GM12875 (cell line): ENCODE data around the gene DPY19L1.

Experiments
- H3K4me3 ChIP-seq: one replicate; pipeline ENCODE4 v1.5.1; 2011; ENCODE audit warnings: low read depth, low read length, control low read depth
- TF ChIP-seq, protein P1 (sequence below): IDR thresholded peaks from 2 replicates; pipeline ENCODE4 v1.5.1; 2011; ENCODE audit warnings: low read depth, mild to moderate bottlenecking, control low read depth, inconsistent platforms, low read length, moderate library complexity, borderline replicate concordance; ENCODE audit not compliant: insufficient read depth

DPY19L1 gene

DNA sequence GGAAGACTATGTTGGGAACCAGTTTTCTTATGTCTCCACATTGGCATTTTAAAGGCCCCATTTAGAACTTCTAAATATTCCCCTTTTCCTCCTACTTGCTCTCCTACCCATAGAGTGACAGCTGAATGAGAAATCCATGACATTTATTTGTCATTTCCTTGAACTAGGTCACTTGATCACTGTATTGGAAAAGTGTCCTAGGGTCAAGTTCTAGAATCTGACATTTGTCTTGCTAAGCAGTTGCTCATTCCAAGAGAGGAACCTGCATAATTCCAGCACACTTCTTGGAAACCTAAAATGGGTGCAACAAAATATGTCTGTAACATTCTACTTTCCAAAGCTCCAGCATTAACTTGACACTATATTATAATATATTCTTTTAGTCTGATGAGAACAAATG lies 3.6 kb upstream of the DPY19L1 start:
- no peak overlapping the region for H3K4me3 ChIP-seq
- TF ChIP-seq, protein P1, sequence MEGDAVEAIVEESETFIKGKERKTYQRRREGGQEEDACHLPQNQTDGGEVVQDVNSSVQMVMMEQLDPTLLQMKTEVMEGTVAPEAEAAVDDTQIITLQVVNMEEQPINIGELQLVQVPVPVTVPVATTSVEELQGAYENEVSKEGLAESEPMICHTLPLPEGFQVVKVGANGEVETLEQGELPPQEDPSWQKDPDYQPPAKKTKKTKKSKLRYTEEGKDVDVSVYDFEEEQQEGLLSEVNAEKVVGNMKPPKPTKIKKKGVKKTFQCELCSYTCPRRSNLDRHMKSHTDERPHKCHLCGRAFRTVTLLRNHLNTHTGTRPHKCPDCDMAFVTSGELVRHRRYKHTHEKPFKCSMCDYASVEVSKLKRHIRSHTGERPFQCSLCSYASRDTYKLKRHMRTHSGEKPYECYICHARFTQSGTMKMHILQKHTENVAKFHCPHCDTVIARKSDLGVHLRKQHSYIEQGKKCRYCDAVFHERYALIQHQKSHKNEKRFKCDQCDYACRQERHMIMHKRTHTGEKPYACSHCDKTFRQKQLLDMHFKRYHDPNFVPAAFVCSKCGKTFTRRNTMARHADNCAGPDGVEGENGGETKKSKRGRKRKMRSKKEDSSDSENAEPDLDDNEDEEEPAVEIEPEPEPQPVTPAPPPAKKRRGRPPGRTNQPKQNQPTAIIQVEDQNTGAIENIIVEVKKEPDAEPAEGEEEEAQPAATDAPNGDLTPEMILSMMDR, result no peak

DNA sequence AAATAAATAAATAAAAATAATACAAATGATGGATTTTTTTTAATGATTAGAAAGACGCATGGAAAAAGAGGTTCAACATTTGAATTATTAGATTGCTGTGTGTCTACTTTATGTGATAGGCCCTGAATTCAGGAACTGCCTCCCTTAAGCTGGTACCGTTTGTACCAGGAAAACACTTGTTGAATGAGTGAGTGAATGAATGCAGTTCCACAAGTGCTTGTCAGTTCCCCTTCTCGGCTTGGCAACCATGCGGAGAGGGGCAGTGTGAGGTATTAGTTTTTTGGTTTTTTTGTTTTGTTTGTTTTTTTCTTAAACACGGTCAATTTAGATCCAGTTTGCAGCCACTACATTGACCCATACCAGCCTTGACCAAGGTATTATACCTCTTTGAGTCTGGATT lies 2.1 kb upstream of the DPY19L1 start:
- TF ChIP-seq, protein P1, result no peak
- no peak overlapping the region for H3K4me3 ChIP-seq

DNA sequence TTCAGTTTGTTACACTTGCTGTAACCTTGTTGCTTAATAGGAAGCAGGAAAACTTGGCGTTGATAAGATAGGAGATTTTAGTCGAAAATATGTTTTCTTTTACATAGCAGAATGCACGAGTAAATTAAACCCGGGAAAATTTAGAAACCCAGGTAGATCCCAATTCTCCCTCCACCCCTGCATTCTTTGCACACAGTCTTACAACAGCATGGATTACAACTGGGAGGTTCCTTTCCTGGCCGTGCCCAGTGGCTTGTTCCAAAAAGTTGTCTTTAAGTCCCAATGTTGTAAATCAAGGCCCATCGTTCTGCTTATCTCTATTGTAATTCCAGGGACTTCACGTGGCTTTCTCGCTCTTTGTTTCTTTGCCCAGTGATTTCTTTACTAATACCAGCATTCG lies 1.1 kb upstream of the DPY19L1 start:
- H3K4me3 ChIP-seq, result no peak overlapping the region
- TF ChIP-seq, protein P1, result no peak

DNA sequence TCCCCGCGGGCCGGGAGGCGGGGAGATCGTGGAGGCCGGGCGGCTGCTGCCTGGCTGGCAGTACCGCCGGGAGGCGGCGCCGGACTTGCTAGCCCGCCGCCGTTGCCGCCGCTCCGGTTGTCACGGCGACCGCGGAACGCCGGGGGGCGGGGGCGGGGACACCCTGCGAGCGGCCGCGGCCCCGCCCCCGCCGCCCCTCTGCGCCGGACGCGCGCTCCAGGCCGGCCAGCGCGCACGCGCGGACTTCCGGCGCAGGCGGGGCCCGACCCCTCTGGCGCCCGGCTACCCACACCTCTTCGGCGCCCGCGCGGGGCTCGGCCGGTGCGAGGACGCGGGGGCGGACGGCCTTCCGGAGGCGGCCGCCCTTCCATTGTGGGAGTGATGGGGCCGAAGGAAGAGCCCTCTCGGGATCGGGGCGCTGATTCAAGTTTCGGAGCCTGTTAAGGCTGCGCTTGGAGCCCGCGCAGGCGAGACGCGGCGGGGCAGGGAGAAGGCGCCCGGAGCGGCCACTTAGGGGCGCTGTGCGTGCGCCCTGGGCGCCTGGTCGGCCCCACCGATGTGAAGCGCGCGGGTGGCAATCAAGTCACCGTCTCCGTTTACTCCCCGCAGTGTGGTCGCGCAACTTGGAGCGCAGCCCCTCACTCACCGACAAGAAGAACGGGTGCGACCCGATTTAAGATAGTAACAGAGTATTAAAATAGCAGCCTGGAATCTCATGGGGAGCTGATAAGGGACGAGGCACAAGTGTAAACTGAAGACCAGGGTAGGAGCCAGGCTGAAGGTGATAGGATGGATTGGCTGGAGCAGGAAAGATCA lies 449 bp upstream of the DPY19L1 start:
- peak overlapping the region; percentile 62 for H3K4me3 ChIP-seq
- TF ChIP-seq, protein P1, result peak; percentile 93

DNA sequence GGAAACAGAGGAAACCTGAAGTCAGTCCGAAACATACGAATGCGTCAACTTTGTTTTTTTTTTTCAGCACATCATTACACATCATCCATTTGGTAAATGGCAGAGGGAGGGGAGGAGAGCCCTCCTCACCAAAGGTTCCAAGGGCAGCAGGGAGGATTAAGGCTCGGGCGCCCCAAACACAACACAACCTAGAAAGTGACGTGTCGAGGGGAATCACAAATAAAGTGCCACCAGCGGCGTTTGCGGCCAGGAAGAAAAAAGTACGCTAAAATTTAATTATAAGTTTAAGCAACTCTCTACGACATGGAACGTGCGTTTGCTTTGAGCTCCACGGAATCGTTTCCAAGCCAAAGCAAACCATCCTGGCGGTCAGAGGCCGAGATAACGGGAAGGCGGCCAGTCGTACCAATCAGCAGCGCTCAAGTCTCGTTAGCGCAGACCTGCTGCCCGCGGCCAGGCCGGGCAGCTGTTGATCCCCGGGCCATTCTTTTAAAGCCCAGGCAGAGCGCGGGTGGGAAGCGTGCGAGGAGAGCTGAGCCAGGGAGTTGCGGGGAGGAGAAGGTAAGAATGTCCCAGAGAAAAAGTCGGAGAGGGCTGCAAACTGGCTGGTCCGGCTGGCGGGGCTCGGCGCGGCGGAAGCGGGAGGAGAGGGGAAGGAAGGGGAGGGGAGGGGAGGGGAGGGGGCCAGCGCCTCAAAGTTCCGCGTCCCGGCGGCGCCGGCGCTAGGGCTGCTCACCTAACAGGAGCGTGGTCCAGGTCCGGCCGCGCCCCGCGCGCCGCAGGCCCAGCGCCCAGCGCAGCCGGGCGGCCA lies 719 bp downstream of the DPY19L1 start:
- peak overlapping the region; percentile 56 for H3K4me3 ChIP-seq
- TF ChIP-seq, protein P1, result no peak

DNA sequence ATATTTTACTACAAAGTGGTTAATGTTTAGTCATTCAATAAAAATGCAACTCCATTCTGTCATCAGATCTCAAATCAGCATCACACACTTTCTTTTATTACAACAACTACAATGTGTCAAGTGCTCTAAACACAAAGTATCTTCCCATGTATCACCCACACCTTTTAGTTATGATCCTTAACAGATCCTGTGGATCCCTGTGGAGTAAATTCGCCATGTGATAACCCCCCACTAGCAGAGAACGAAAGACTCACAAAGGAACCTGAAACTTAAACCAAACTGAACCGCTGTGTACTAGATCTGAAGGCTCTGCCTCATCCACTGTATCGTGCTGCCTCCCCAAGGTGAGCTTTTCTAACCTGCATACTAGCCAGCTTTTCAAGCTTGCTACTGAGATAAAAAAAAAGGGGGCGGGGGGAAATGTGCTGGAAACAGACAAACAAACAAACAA lies 1.7 kb downstream of the DPY19L1 start:
- TF ChIP-seq, protein P1, result no peak
- H3K4me3 ChIP-seq, result no peak overlapping the region

DNA sequence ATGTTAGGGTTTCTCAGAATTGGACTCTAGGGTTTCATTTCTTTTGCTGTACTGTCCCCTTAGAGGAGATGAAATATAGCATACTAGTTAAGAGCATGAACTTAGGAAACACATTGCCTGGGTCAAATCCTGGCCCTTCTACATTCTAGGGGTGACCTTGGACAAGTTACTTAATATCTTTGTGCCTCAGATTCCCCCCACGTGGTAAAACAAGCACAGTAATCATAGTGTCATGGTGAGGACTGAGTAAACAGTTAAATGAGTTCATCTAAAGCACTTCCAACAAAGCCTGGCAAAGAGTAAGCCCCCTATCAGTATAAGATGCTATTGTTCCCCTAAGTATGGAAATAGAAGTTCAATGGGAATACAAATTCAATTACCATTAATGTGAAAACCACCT lies 5.1 kb downstream of the DPY19L1 start:
- no peak overlapping the region for H3K4me3 ChIP-seq
- TF ChIP-seq, protein P1, result no peak
